NCI-H1105 (cell line): ENCODE measurements around the gene KDM4F.
A peak's percentile ranks its signal among the peaks of the same experiment; 100 is the strongest.

Experiments used
- DNase-seq: peaks from one replicate; lab custom pipeline; 2025; lab: John Stamatoyannopoulos, UW

KDM4F gene

GRCh38 chr11:95065336-95065735 lies 16.1 kb downstream of the KDM4F start:
- DNase-seq = peak; percentile 90

GRCh38 chr11:95066716-95067038 lies 17.5 kb downstream of the KDM4F start, which contains the start of gene SRSF8:
TSS of gene SRSF8 (plus strand) at chr11:95066919. CDS start at chr11:95067227, 308 bp downstream.
- DNase-seq = peak; percentile 77

- peak; percentile 77 for DNase-seq
These were observed 18.0 kb downstream of the KDM4F start for GRCh38 chr11:95067039-95067840.

- no peak for DNase-seq
These were observed 18.6 kb downstream of the KDM4F start for GRCh38 chr11:95067841-95068219.

GRCh38 chr11:95068549-95068948 lies 19.3 kb downstream of the KDM4F start:
- DNase-seq = peak; percentile 87

- DNase-seq = no peak
These were observed 21.2 kb downstream of the KDM4F start for GRCh38 chr11:95070471-95070870.

GRCh38 chr11:95072948-95073347 lies 23.7 kb downstream of the KDM4F start:
- DNase-seq = no peak

- peak; percentile 57 for DNase-seq
These were observed 25.8 kb downstream of the KDM4F start for GRCh38 chr11:95074792-95075563.

- no peak for DNase-seq
These were observed 27.2 kb downstream of the KDM4F start for GRCh38 chr11:95076416-95076815.

GRCh38 chr11:95076981-95077380 lies 27.8 kb downstream of the KDM4F start:
- DNase-seq = no peak

GRCh38 chr11:95078526-95078925 lies 29.3 kb downstream of the KDM4F start:
- DNase-seq = no peak

GRCh38 chr11:95081010-95081409 lies 31.8 kb downstream of the KDM4F start:
- DNase-seq = no peak

GRCh38 chr11:95081412-95081811 lies 32.2 kb downstream of the KDM4F start:
- DNase-seq = no peak

GRCh38 chr11:95082576-95083001 lies 33.4 kb downstream of the KDM4F start:
- DNase-seq = no peak

- no peak for DNase-seq
These were observed 35.3 kb downstream of the KDM4F start for GRCh38 chr11:95084509-95084908.

- DNase-seq = no peak
These were observed 36.0 kb downstream of the KDM4F start for GRCh38 chr11:95085117-95085816.

GRCh38 chr11:95086151-95086550 lies 36.9 kb downstream of the KDM4F start:
- DNase-seq = no peak

- DNase-seq = no peak
These were observed 37.8 kb downstream of the KDM4F start for GRCh38 chr11:95086836-95087570.

GRCh38 chr11:95088946-95089619 lies 39.9 kb downstream of the KDM4F start:
- DNase-seq = no peak

- peak; percentile 48 for DNase-seq
These were observed 40.7 kb downstream of the KDM4F start, which contains the start of gene ENDOD1 for GRCh38 chr11:95089620-95090542. TSS of gene ENDOD1 (plus strand) at chr11:95089846. CDS start at chr11:95089928, 82 bp downstream.
